ENCODE results near the gene ZNF775. TPM values are rescaled to one million over a fixed set of nuclear protein-coding genes. Genes with fewer than 3 reads are reported as not detected.

Gene ZNF775
- polyA plus RNA-seq, 2 donors: 0.81 to 1.6 TPM

DNA sequence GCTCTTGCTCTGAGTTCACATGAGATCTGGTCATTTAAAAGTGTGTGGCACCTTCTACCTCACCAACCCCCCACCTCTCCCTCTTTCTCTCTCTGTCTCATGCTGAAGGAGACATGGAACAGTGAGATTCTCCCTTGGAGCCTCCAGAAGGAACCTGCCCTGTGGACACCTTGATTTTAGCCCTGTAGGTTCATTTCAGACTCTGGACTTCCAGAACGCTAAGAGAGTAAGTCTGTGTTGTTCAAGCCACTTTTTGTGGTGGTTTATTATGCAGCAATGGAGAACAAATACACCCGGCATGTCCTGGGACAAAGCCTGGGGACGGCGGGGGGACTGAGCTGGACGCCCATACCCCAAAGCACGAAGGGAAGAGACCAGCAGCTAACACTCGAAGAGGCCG is 50.6 kb downstream of the ZNF775 start:
- H3K36me3 ChIP-seq (ENCODE audit: control insufficient read depth in 2 of 2, insufficient read depth in 2 of 2, low read length in 1 of 2): no peaks in the 10 kb centered on the region
- H3K4me1 ChIP-seq (ENCODE audit: control insufficient read depth in 2 of 2, insufficient read depth in 2 of 2, low read length in 1 of 2): peaks cover 0 to 2% of the 10 kb centered on the region in 2 donors
- WGBS, 2 donors: 80% methylated on average over 8 of the region's 8 CpGs
- no peaks in the 10 kb centered on the region for H3K27me3 ChIP-seq (ENCODE audit: control insufficient read depth in 1 of 2, insufficient read depth in 2 of 2, low read length in 2 of 2)
- no peak overlapping the region for H3K27ac ChIP-seq (ENCODE audit: low read depth in 2 of 2, low read length in 1 of 2)
- no peak overlapping the region for H3K4me3 ChIP-seq (ENCODE audit: low read depth in 1 of 2, low read length in 2 of 2)
- H3K9me3 ChIP-seq (ENCODE audit: control insufficient read depth in 2 of 2, insufficient read depth in 1 of 2, low read depth in 1 of 2, low read length in 1 of 2): peaks cover 0 to 3% of the 10 kb centered on the region in 2 donors

DNA sequence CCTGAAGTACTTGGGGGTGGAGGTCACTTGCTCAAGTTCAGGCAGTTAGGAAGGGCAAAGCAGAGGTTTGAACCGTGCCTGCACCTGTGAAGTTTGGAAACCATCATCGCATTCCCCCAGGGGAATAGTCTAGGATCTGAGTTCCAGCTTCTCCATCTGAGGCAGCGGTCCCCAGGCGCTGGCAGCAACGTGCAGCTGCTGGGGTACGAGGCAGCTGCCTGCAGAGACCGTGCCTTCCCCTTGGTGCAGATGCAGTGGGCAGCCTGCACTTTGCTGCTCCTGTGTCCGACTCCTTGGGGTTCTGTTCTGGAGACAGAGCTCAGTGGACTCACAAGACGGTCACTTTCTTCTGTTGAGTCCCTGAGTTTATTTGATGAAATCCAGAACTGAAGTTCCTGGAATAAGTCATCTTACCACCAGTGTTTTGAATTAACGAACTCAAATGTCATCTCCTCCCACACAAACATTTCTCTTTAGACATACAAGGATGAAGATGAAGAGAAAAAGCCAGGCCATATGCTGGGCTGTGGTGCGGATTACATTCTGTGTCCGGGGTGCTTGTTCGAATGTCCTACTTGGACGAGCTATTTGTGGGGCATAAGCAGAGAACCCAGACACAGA is 51.4 kb downstream of the ZNF775 start:
- Histone ChIP-seq H3K9me3 (ENCODE audit: control insufficient read depth in 2 of 2, insufficient read depth in 1 of 2, low read depth in 1 of 2, low read length in 1 of 2) (peaks cover 0 to 3% of the 10 kb centered on the region in 2 donors), H3K27me3 (ENCODE audit: control insufficient read depth in 1 of 2, insufficient read depth in 2 of 2, low read length in 2 of 2) (no peaks in the 10 kb centered on the region), H3K4me3 (ENCODE audit: low read depth in 1 of 2, low read length in 2 of 2) (no peak overlapping the region), H3K27ac (ENCODE audit: low read depth in 2 of 2, low read length in 1 of 2) (no peak overlapping the region), H3K4me1 (ENCODE audit: control insufficient read depth in 2 of 2, insufficient read depth in 2 of 2, low read length in 1 of 2) (peaks cover 0 to 2% of the 10 kb centered on the region in 2 donors), H3K36me3 (ENCODE audit: control insufficient read depth in 2 of 2, insufficient read depth in 2 of 2, low read length in 1 of 2) (no peaks in the 10 kb centered on the region)
- WGBS, 2 donors: 84 to 89% methylated on average over 14 of the region's 14 CpGs

DNA sequence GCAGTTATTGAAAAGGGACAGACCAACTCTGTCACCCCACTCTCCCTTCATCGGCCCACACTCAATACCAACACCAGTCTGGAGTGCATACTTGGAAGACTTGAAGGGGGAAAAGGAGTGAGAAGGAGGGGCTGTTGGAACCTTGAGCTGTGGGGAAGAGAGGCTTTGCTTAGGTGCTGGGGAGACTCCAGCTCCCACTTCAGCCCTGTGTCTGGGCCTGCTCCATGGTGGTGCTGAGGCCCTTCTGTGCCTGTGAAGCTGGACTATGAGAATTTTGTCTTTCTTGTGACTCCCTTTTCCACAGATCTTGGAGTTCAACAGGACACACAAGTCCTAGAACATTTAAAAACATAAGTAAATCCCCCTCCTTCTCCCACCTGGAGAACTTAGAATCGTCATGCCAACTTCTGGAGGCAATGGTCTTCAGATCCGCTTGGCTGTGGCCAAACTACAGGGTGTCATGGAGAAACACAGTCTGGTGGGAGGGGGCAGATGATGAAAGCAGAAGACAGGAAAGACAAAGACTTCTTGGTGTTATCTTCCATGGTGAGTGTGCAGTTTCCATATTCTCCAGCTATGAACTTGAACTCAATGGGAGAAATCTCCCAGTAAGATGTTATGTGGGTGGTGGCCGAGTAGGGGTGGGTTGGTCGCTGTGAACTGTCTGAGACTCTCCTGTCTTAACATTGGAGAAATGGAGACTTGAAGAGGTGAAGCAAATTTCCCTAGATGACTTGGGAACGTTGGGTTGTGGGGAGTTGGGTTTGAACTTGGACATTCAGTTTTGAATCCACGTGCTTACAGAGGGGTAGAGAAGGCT is 52.9 kb downstream of the ZNF775 start:
- WGBS, 2 donors: 88 to 92% methylated on average over 7 of the region's 7 CpGs

DNA sequence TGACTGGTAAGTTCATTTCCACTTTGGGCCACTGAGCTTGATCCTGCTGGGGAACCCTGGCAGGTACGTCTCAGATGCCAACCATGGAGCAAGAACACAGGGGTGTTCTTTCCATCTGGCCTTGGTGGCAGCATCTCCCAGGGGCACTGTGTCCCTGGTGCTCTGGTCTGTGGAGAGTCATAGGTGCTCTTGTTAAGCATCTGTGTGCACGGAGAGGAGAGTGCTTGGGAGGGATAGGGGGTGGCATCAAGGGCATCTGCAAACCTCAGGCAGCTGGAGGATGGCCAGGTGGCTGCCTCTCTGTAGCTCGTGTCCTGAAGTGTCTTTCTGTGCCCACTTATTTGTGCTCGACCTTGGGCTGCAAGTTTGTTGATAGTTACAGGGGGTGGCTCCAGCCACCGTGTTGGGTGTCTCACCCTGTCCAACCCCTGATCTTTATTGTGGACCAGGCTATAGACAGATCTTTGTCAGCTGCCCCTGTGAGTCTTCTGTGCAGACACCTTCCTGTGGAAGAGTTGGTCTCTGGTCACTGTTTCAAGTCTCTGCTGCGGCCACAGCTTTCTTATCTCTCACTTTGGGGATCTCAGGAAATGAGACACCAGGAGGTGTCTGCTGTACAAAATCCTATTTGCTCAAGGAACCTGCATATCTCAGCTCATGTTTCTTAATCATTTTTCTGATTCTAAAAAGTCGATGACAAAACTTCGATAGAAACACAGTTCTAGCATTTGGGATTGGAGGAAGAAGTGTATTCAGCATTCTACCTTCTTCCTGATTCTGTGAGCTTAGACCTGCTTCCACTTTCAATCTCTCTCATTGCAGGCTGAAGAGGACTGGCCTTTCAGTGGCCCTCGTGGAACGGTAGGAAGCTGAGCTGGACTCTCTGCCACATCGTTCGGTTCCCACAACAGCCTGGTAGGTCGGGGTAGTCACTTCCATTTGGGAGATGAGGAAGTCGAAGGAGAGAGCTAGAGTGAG is 54.1 kb downstream of the ZNF775 start:
- Histone ChIP-seq H3K36me3 (ENCODE audit: control insufficient read depth in 2 of 2, insufficient read depth in 2 of 2, low read length in 1 of 2) (no peaks in the 10 kb centered on the region), H3K9me3 (ENCODE audit: control insufficient read depth in 2 of 2, insufficient read depth in 1 of 2, low read depth in 1 of 2, low read length in 1 of 2) (peaks cover 0 to 3% of the 10 kb centered on the region in 2 donors), H3K4me3 (ENCODE audit: low read depth in 1 of 2, low read length in 2 of 2) (no peak overlapping the region), H3K27ac (ENCODE audit: low read depth in 2 of 2, low read length in 1 of 2) (no peak overlapping the region), H3K27me3 (ENCODE audit: control insufficient read depth in 1 of 2, insufficient read depth in 2 of 2, low read length in 2 of 2) (no peaks in the 10 kb centered on the region), H3K4me1 (ENCODE audit: control insufficient read depth in 2 of 2, insufficient read depth in 2 of 2, low read length in 1 of 2) (peaks cover 0 to 2% of the 10 kb centered on the region in 2 donors)
- WGBS, 2 donors: 71 to 76% methylated on average over 14 of the region's 14 CpGs

More for the DNA sequence above, 52.9 kb downstream of the ZNF775 start:
- H3K9me3 ChIP-seq (ENCODE audit: control insufficient read depth in 2 of 2, insufficient read depth in 1 of 2, low read depth in 1 of 2, low read length in 1 of 2): peaks cover 0 to 3% of the 10 kb centered on the region in 2 donors
- H3K27ac ChIP-seq (ENCODE audit: low read depth in 2 of 2, low read length in 1 of 2): no peak overlapping the region
- H3K27me3 ChIP-seq (ENCODE audit: control insufficient read depth in 1 of 2, insufficient read depth in 2 of 2, low read length in 2 of 2): no peaks in the 10 kb centered on the region
- H3K4me1 ChIP-seq (ENCODE audit: control insufficient read depth in 2 of 2, insufficient read depth in 2 of 2, low read length in 1 of 2): peaks cover 0 to 2% of the 10 kb centered on the region in 2 donors
- H3K36me3 ChIP-seq (ENCODE audit: control insufficient read depth in 2 of 2, insufficient read depth in 2 of 2, low read length in 1 of 2): no peaks in the 10 kb centered on the region
- no peak overlapping the region for H3K4me3 ChIP-seq (ENCODE audit: low read depth in 1 of 2, low read length in 2 of 2)

DNA sequence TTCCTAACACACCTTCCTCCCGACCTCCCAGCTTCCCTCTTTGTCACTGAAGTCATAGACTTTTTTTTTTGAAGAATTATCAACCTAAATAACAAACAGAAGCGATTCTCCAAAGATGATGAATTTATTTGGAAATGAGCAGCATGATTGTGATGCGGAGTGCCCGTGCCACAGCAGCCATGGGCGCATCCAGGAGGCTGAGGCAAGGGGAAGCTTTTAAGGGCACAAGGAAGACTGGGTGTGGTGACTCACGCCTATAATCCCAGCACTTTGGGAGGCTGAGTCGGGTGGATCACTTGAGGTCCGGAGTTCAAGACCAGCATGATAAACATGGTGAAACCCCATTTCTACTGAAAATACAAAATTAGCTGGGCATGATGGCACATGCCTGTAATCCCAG is 55.1 kb downstream of the ZNF775 start:
- Histone ChIP-seq H3K27ac (ENCODE audit: low read depth in 2 of 2, low read length in 1 of 2) (no peak overlapping the region), H3K36me3 (ENCODE audit: control insufficient read depth in 2 of 2, insufficient read depth in 2 of 2, low read length in 1 of 2) (no peaks in the 10 kb centered on the region), H3K9me3 (ENCODE audit: control insufficient read depth in 2 of 2, insufficient read depth in 1 of 2, low read depth in 1 of 2, low read length in 1 of 2) (peaks cover 0 to 3% of the 10 kb centered on the region in 2 donors), H3K4me1 (ENCODE audit: control insufficient read depth in 2 of 2, insufficient read depth in 2 of 2, low read length in 1 of 2) (no peaks in the 10 kb centered on the region), H3K27me3 (ENCODE audit: control insufficient read depth in 1 of 2, insufficient read depth in 2 of 2, low read length in 2 of 2) (no peaks in the 10 kb centered on the region), H3K4me3 (ENCODE audit: low read depth in 1 of 2, low read length in 2 of 2) (no peak overlapping the region)
- 80 to 82% methylated on average over 8 of the region's 8 CpGs for WGBS, 2 donors

DNA sequence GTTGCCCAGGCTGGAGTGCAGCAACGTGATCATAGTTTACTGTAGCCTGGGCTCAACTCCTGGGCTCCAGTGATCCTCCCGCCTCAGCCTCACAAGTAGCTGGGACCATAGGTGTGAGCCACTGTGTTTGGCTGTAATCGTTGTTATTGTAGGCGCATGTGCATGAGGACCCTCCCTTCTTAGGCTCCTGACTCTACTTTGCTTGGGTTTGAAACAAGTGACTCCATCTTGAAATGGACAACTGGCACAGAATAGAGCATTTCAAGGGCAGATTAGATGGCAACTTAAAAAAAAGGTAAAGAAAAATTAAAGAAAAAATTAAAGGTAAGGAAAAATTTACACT is 55.9 kb downstream of the ZNF775 start:
- Histone ChIP-seq H3K36me3 (ENCODE audit: control insufficient read depth in 2 of 2, insufficient read depth in 2 of 2, low read length in 1 of 2) (no peaks in the 10 kb centered on the region), H3K27ac (ENCODE audit: low read depth in 2 of 2, low read length in 1 of 2) (no peak overlapping the region), H3K27me3 (ENCODE audit: control insufficient read depth in 1 of 2, insufficient read depth in 2 of 2, low read length in 2 of 2) (no peaks in the 10 kb centered on the region), H3K4me3 (ENCODE audit: low read depth in 1 of 2, low read length in 2 of 2) (no peak overlapping the region), H3K4me1 (ENCODE audit: control insufficient read depth in 2 of 2, insufficient read depth in 2 of 2, low read length in 1 of 2) (no peaks in the 10 kb centered on the region), H3K9me3 (ENCODE audit: control insufficient read depth in 2 of 2, insufficient read depth in 1 of 2, low read depth in 1 of 2, low read length in 1 of 2) (peaks cover 0 to 3% of the 10 kb centered on the region in 2 donors)
- 71 to 75% methylated on average over 4 of the region's 4 CpGs for WGBS, 2 donors

DNA sequence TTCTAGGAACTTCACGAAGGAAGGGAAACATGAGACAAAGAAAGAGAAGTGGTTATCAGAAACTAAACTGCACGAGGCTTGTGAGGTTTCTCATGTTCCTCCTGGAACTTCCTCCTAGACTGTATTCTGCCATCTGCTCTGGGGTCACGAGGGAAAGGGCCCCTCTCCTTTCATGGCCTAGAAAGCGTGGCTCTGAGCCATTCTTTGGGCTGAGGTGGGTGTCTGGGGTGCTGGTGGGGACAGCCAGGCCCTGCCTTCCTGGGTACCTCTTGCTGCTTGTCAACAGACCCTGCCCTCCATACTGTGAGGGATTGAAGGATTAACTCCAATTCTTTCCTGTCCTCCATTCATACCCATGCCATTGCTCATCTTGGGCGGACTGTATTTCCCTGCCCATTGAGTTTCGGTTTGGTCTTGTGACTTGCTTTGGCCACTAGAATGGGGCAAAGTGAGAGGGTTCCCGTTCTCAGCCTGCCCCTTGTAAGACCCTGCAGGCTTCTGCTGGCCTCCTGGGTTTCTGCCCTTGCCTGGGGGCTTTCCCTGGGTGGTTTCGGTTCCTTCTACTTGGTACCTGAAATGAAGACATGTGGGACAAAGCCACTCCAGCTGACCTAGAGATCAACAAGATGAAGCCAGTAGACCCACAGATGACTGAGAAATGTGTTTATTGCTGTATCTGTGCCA is 56.4 kb downstream of the ZNF775 start:
- no peaks in the 10 kb centered on the region for H3K27me3 ChIP-seq (ENCODE audit: control insufficient read depth in 1 of 2, insufficient read depth in 2 of 2, low read length in 2 of 2)
- no peak overlapping the region for H3K27ac ChIP-seq (ENCODE audit: low read depth in 2 of 2, low read length in 1 of 2)
- no peaks in the 10 kb centered on the region for H3K36me3 ChIP-seq (ENCODE audit: control insufficient read depth in 2 of 2, insufficient read depth in 2 of 2, low read length in 1 of 2)
- no peak overlapping the region for H3K4me3 ChIP-seq (ENCODE audit: low read depth in 1 of 2, low read length in 2 of 2)
- no peaks in the 10 kb centered on the region for H3K4me1 ChIP-seq (ENCODE audit: control insufficient read depth in 2 of 2, insufficient read depth in 2 of 2, low read length in 1 of 2)
- H3K9me3 ChIP-seq (ENCODE audit: control insufficient read depth in 2 of 2, insufficient read depth in 1 of 2, low read depth in 1 of 2, low read length in 1 of 2): peaks cover 0 to 3% of the 10 kb centered on the region in 2 donors
- 71 to 75% methylated on average over 8 of the region's 8 CpGs for WGBS, 2 donors

DNA sequence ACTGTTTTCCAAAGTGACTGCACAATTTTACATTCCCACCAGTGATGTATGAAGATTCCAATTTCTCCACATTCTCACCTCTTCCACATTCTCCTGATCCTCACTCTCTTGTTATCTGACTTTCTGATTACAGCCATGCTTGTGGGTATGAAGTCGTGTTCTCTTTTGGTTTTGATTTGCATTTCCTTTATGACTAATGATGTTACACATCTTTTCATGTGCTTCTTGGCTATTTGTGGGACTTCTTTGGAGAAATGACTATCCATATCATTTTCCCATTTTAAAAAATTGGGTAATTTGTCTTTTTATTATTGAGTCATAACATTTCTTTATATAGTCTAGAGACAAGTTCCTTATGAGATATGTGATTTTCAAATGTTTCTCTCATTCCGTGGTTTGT is 60.8 kb downstream of the ZNF775 start:
- 47 to 53% methylated on average over 2 of the region's 2 CpGs for WGBS, 2 donors
- H3K36me3 ChIP-seq (ENCODE audit: control insufficient read depth in 2 of 2, insufficient read depth in 2 of 2, low read length in 1 of 2): no peaks in the 10 kb centered on the region
- H3K4me1 ChIP-seq (ENCODE audit: control insufficient read depth in 2 of 2, insufficient read depth in 2 of 2, low read length in 1 of 2): no peaks in the 10 kb centered on the region
- H3K9me3 ChIP-seq (ENCODE audit: control insufficient read depth in 2 of 2, insufficient read depth in 1 of 2, low read depth in 1 of 2, low read length in 1 of 2): peaks cover 10 to 12% of the 10 kb centered on the region in 2 donors
- H3K4me3 ChIP-seq (ENCODE audit: low read depth in 1 of 2, low read length in 2 of 2): no peak overlapping the region
- H3K27ac ChIP-seq (ENCODE audit: low read depth in 2 of 2, low read length in 1 of 2): no peak overlapping the region
- H3K27me3 ChIP-seq (ENCODE audit: control insufficient read depth in 1 of 2, insufficient read depth in 2 of 2, low read length in 2 of 2): no peaks in the 10 kb centered on the region

DNA sequence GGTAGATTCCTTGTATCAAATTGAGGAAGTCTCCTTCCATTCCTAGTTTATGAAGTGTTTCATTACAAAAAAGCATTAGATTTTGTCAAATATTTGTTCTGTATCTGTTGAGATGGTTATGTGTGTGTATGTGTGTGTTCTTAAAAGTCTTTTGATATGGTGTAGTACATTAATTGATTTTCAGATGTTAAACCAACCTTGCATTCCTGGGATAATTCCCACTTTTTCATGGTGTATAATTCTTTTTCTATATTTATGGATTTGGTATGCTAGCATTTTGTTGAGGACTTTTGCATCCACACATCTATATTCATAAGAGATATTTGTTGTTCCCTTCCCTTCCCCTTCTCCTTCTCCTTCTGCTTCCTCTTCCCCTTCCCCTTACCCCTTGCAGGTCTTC is 62.4 kb downstream of the ZNF775 start:
- Histone ChIP-seq H3K27ac (ENCODE audit: low read depth in 2 of 2, low read length in 1 of 2) (no peak overlapping the region), H3K27me3 (ENCODE audit: control insufficient read depth in 1 of 2, insufficient read depth in 2 of 2, low read length in 2 of 2) (no peaks in the 10 kb centered on the region), H3K36me3 (ENCODE audit: control insufficient read depth in 2 of 2, insufficient read depth in 2 of 2, low read length in 1 of 2) (no peaks in the 10 kb centered on the region), H3K4me1 (ENCODE audit: control insufficient read depth in 2 of 2, insufficient read depth in 2 of 2, low read length in 1 of 2) (no peaks in the 10 kb centered on the region), H3K4me3 (ENCODE audit: low read depth in 1 of 2, low read length in 2 of 2) (no peak overlapping the region), H3K9me3 (ENCODE audit: control insufficient read depth in 2 of 2, insufficient read depth in 1 of 2, low read depth in 1 of 2, low read length in 1 of 2) (peaks cover 10 to 12% of the 10 kb centered on the region in 2 donors)
